ENCODE measurements around the gene SEMA4D.
A peak's percentile ranks its signal among the peaks of the same experiment; 100 is the strongest.

The SEMA4D gene

GRCh38 chr9:89468281-89468960, 29.5 kb downstream of the SEMA4D start:
- no peak for DNase-seq (ENCODE audit: insufficient read length)
- TF ChIP-seq POLR2A (IDR thresholded peaks at IDR 0.05; ENCODE audit: low read depth, low read length) (no peak), POLR2AphosphoS5 (IDR thresholded peaks at IDR 0.05; ENCODE audit: low read depth, low read length) (no peak), TAF1 (IDR thresholded peaks at IDR 0.05; ENCODE audit: borderline replicate concordance, low read depth, low read length) (no peak)
- FAIRE-seq: peak; percentile 5

GRCh38 chr9:89467278-89467625, 30.7 kb downstream of the SEMA4D start:
- DNase-seq (ENCODE audit: insufficient read length): no peak
- TF ChIP-seq POLR2A (IDR thresholded peaks at IDR 0.05; ENCODE audit: low read depth, low read length) (no peak), POLR2AphosphoS5 (IDR thresholded peaks at IDR 0.05; ENCODE audit: low read depth, low read length) (no peak), TAF1 (IDR thresholded peaks at IDR 0.05; ENCODE audit: borderline replicate concordance, low read depth, low read length) (no peak)
- FAIRE-seq: no peak

GRCh38 chr9:89466451-89467277, 31.2 kb downstream of the SEMA4D start:
- TF ChIP-seq TAF1 (IDR thresholded peaks at IDR 0.05; ENCODE audit: borderline replicate concordance, low read depth, low read length) (no peak), POLR2AphosphoS5 (IDR thresholded peaks at IDR 0.05; ENCODE audit: low read depth, low read length) (no peak), POLR2A (IDR thresholded peaks at IDR 0.05; ENCODE audit: low read depth, low read length) (no peak)
- FAIRE-seq: peak; percentile 92
- no peak for DNase-seq (ENCODE audit: insufficient read length)

- FAIRE-seq: peak; percentile 77
- no peak for TF ChIP-seq POLR2AphosphoS5 (IDR thresholded peaks at IDR 0.05; ENCODE audit: low read depth, low read length)
- TF ChIP-seq POLR2A (IDR thresholded peaks at IDR 0.05; ENCODE audit: low read depth, low read length): no peak
- TF ChIP-seq TAF1 (IDR thresholded peaks at IDR 0.05; ENCODE audit: borderline replicate concordance, low read depth, low read length): no peak
- DNase-seq (ENCODE audit: insufficient read length): no peak
These were observed 32.1 kb downstream of the SEMA4D start for GRCh38 chr9:89465726-89466308.

GRCh38 chr9:89465001-89465451, 32.9 kb downstream of the SEMA4D start:
- FAIRE-seq (no peak), DNase-seq (ENCODE audit: insufficient read length) (no peak)
- TF ChIP-seq POLR2AphosphoS5 (IDR thresholded peaks at IDR 0.05; ENCODE audit: low read depth, low read length): no peak
- TF ChIP-seq TAF1 (IDR thresholded peaks at IDR 0.05; ENCODE audit: borderline replicate concordance, low read depth, low read length): no peak
- no peak for TF ChIP-seq POLR2A (IDR thresholded peaks at IDR 0.05; ENCODE audit: low read depth, low read length)

- TF ChIP-seq POLR2AphosphoS5 (IDR thresholded peaks at IDR 0.05; ENCODE audit: low read depth, low read length): peak; percentile 25
- TF ChIP-seq POLR2A (IDR thresholded peaks at IDR 0.05; ENCODE audit: low read depth, low read length): no peak
- no peak for FAIRE-seq
- DNase-seq (ENCODE audit: insufficient read length): no peak
These were observed 33.5 kb downstream of the SEMA4D start for GRCh38 chr9:89464300-89464901.

GRCh38 chr9:89462817-89463683, 34.9 kb downstream of the SEMA4D start:
- FAIRE-seq (peak; percentile 70), DNase-seq (ENCODE audit: insufficient read length) (no peak)
- TF ChIP-seq TAF1 (IDR thresholded peaks at IDR 0.05; ENCODE audit: borderline replicate concordance, low read depth, low read length): no peak

GRCh38 chr9:89462199-89462598, 35.7 kb downstream of the SEMA4D start:
- no peak for TF ChIP-seq TAF1 (IDR thresholded peaks at IDR 0.05; ENCODE audit: borderline replicate concordance, low read depth, low read length)
- TF ChIP-seq POLR2AphosphoS5 (IDR thresholded peaks at IDR 0.05; ENCODE audit: low read depth, low read length): no peak
- TF ChIP-seq POLR2A (IDR thresholded peaks at IDR 0.05; ENCODE audit: low read depth, low read length): no peak
- FAIRE-seq: no peak
- no peak for DNase-seq (ENCODE audit: insufficient read length)

- TF ChIP-seq POLR2A (IDR thresholded peaks at IDR 0.05; ENCODE audit: low read depth, low read length) (no peak), TAF1 (IDR thresholded peaks at IDR 0.05; ENCODE audit: borderline replicate concordance, low read depth, low read length) (no peak), POLR2AphosphoS5 (IDR thresholded peaks at IDR 0.05; ENCODE audit: low read depth, low read length) (no peak)
- FAIRE-seq: no peak
- DNase-seq (ENCODE audit: insufficient read length): no peak
These were observed 36.6 kb downstream of the SEMA4D start for GRCh38 chr9:89461265-89461664.

- FAIRE-seq: no peak
- no peak for DNase-seq (ENCODE audit: insufficient read length)
- TF ChIP-seq TAF1 (IDR thresholded peaks at IDR 0.05; ENCODE audit: borderline replicate concordance, low read depth, low read length) (no peak), POLR2AphosphoS5 (IDR thresholded peaks at IDR 0.05; ENCODE audit: low read depth, low read length) (no peak), POLR2A (IDR thresholded peaks at IDR 0.05; ENCODE audit: low read depth, low read length) (no peak)
These were observed 37.4 kb downstream of the SEMA4D start for GRCh38 chr9:89460551-89460950.

Data from GM12892 (cell line).